Stimulated activated CD8-positive, alpha-beta memory T cell treated with anti-CD3 and anti-CD28 coated beads, Interleukin-7, amount 100 ng/mL, for 4 hours (primary cell): ENCODE measurements around the gene LMTK2.

ENCODE experiments used
- DNase-seq, 2 donors: peaks; one replicate each; pipeline ENCODE4 v3.0.0-alpha.2; 2020; ENCODE audit warnings: low read depth in 2 of 2

Gene LMTK2

DNA sequence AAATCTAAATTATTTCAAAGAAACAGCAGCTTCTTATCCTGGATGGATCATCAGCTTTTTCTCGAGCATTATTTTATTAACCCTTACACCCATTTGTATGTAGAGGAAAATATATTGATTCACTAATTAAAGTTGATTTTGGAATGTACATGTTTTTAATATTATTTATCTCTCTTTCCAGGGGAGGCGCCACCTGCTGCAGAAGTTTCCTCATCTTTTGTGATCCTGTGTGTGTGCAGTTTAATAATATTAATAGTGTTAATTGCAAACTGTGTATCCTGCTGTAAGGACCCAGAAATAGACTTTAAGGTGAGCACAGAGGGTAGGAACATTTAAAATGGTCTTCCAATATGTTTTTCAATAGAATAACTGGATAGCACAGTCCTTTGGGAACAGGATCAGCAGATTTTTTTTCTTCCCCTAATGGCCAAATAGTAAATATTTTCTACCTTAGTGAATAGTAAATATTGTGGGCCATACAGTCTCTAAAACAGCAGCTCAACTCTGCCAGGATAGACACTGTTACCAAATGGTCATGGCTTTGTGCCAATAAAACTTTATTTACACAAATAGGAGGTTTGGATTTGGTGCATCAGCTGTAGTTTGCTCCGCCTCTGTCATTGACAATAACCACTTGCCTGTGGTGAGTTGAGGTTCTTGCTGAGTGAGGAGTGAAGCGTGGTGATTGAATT is 30.6 kb downstream of the LMTK2 start:
- no peak for DNase-seq

DNA sequence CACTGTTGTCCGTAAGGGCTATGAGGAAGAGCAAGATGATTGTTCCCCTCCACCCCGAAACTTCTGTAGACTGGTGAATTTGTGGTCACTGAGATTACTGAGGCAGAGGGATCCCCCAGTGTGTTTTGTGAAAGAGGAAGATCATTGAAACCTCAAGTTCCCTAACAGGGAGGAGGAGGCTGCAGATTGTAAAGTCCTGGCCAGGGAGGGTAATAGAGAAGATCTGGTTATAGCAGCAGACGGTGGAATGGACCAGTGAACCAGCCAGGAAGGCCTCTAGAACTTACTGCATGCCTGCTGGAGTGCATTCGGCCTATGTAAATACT is 31.1 kb downstream of the LMTK2 start:
- DNase-seq = no peak

DNA sequence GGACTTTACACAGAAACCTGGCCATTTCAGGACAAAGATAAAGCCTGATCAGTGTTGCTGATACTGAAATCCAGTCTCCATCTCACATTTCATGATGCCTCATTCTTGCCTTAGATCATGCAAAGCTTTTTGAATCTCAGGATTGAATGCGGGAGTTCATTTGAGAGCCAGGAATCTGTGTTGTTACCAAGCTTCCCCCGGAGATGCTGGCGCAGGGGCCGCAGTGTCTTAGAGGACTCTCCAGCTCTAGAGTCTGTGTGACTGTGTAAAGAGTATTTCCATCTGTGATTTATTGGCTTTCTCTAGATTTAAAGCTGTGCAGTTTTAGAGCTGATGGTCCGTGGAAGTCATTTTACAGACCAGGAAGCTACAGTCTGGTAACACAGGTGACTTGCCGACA is 32.0 kb downstream of the LMTK2 start:
- no peak for DNase-seq

- DNase-seq = no peak
Measured at GRCh38 chr7:98142658-98143057, 36.0 kb downstream of the LMTK2 start.

- no peak for DNase-seq
Measured at GRCh38 chr7:98148607-98149006, 41.9 kb downstream of the LMTK2 start.

GRCh38 chr7:98149116-98149692 is 42.5 kb downstream of the LMTK2 start:
- DNase-seq = no peak

DNA sequence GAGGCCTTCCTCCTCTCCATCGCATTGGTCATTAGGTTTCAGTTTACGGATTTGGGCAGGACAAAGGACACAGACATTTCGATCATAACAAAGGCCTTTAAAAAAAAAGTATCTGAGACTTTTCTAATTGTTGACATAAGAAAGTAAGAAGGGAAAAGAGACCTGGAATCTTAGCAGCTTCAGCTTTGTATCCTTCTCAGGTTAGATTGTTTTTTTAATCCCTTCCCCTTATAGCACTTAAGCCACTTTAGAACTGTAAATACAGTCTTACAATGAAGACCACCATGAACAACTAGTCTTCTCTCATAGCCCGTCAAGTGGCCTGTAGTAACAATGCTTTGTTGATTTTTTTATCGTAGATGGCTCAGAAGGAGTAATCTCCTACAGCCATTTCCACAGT is 45.2 kb downstream of the LMTK2 start:
- no peak for DNase-seq

GRCh38 chr7:98156700-98157099 is 50.0 kb downstream of the LMTK2 start:
- no peak for DNase-seq

- DNase-seq = no peak
Measured at GRCh38 chr7:98157761-98158160, 51.1 kb downstream of the LMTK2 start.

- DNase-seq = no peak
Measured at GRCh38 chr7:98162758-98163157, 56.1 kb downstream of the LMTK2 start.

DNA sequence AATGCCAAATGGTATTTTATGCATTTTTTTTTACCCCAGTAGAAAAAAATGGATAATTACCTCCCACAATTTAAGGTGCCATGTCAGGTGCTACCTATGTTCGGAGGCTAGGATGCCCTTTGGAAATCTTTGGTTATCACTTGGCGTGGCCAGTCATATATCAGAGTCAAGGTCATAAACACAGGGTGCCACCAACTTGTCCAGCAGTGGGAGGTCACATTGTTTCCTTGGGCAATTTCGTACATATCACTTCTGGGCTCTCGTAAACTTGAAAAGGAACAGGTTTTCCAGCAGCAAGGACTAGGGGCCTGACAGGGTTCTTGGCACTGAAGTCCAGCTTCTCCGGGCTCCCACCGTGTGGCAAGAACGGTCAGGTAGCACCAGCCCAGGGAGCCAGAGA is 56.6 kb downstream of the LMTK2 start:
- DNase-seq = no peak

GRCh38 chr7:98163704-98164494 is 57.2 kb downstream of the LMTK2 start:
- no peak for DNase-seq

GRCh38 chr7:98165827-98166667 is 59.4 kb downstream of the LMTK2 start:
- DNase-seq = peak in 1 of 2 donors; percentile 15

- DNase-seq = no peak
Measured at GRCh38 chr7:98166668-98166970, 60.0 kb downstream of the LMTK2 start.

DNA sequence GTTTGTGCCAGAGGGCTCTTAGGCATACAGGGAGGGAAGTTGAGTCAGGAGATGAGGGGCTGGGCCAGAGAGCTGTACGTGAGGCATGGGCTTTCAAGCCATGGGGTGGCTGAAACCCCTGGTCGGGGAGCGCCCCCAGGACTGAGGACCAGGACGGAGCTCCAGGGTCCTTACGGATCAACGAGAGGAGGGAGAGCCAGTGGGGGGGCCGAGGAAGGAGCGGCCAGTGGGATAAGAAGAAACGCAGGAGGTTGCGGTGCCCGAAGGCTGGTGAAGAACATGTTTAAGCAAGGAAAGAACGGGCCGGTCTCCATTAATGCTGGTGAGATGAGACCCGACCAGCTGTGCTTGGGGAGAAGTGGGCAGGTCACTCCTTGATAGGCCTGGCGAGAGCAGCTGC is 61.0 kb downstream of the LMTK2 start:
- DNase-seq = no peak

- DNase-seq = peak; percentile 27 to 61
Measured at GRCh38 chr7:98168181-98168903, 61.7 kb downstream of the LMTK2 start.

- DNase-seq = no peak
Measured at GRCh38 chr7:98168904-98169621, 62.4 kb downstream of the LMTK2 start.

DNA sequence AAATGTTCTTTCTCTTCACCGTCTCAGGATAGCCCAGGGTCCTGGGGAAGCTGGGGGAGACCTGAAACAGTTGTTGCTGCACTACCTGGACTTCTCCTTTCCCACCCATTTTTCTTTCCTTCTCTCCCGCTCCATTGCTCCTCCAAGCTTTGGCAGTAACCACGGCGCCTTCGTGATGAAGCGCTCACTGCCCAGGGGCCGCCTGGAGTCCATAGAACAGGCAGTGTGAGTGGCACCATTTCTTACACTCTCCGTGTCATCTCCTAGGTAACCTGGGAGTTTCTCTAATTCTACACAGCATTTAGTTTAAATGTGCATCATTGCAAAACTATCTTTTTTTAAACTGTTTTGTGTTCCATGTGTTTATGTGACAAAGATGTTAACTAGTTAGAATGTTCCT is 64.3 kb downstream of the LMTK2 start:
- DNase-seq = no peak

DNA sequence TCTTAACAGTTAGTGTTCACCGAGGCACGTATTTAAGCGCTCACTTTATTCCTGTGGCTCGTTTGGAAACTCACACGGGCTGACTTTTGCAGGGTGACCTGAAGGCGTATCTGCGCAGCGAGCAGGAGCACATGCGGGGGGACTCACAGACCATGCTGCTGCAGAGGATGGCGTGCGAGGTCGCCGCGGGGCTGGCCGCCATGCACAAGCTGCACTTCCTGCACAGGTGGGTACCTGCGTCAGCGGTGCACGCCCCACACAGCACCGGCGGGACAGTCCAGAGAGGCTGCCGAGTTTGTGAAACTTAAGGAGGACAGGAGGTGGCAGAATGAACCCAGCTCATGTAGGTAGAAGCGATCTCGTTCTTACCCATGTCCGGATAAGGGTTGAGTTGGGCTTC is 64.8 kb downstream of the LMTK2 start:
- no peak for DNase-seq

GRCh38 chr7:98174334-98175259 is 67.9 kb downstream of the LMTK2 start:
- DNase-seq = no peak
